Measurements from ENCODE around the gene FADS2. TPM values are rescaled to one million over a fixed set of nuclear protein-coding genes. Genes with fewer than 3 reads are reported as not detected.

The FADS2 gene
- total and polyA plus RNA-seq, 2 experiments from 2014 or later = 124 to 392 TPM

DNA sequence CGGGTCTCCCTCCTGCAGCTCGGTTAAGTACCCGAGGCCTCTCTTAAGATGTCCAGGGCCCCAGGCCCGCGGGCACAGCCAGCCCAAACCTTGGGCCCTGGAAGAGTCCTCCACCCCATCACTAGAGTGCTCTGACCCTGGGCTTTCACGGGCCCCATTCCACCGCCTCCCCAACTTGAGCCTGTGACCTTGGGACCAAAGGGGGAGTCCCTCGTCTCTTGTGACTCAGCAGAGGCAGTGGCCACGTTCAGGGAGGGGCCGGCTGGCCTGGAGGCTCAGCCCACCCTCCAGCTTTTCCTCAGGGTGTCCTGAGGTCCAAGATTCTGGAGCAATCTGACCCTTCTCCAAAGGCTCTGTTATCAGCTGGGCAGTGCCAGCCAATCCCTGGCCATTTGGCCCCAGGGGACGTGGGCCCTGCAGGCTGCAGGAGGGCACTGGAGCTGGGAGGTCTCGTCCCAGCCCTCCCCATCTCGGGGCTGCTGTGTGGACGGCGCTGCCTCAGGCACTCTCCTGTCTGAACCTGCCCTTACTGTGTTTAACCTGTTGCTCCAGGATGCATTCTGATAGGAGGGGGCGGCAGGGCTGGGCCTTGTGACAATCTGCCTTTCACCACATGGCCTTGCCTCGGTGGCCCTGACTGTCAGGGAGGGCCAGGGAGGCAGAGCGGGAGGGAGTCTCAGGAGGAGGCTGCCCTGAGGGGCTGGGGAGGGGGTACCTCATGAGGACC, 38.3 kb downstream of the FADS2 start:
- no peaks in the 10 kb centered on the region for H3K27me3 ChIP-seq (ENCODE audit: insufficient read depth)

DNA sequence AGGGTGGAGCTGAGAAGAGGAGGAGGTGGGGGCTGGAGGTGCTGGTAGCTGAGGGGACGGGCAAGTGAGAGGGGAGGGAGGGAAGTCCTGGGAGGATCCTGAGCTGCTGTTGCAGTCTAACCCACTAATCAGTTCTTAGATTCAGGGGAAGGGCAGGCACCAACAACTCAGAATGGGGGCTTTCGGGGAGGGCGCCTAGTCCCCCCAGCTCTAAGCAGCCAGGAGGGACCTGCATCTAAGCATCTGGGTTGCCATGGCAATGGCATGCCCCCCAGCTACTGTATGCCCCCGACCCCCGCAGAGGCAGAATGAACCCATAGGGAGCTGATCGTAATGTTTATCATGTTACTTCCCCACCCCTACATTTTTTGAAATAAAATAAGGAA, 38.9 kb downstream of the FADS2 start:
- Histone ChIP-seq H2AFZ (no peak overlapping the region), H3K27me3 (ENCODE audit: insufficient read depth) (no peaks in the 10 kb centered on the region), H3K36me3 (ENCODE audit: insufficient read depth) (peaks cover 9% of the 10 kb centered on the region), H3K79me2 (replicated peaks; ENCODE audit: insufficient read depth) (no peaks in the 10 kb centered on the region), H4K20me1 (replicated peaks; ENCODE audit: insufficient read depth) (no peaks in the 10 kb centered on the region), H3K27ac (ENCODE audit: low read depth) (no peak overlapping the region), H3K4me1 (ENCODE audit: insufficient read depth) (peaks cover 11% of the 10 kb centered on the region), H3K4me3 (no peak overlapping the region), H3K4me2 (no peak overlapping the region), H3F3A (replicated peaks; ENCODE audit: low read depth) (peaks cover 17% of the 10 kb centered on the region; the same call in 1 of the 2 replicates), H3K9me2 (ENCODE audit: insufficient read depth) (no peaks in the 10 kb centered on the region)
- Mint-ChIP-seq H3K36me3 (ENCODE audit: low read depth) (peaks cover 35% of the 10 kb centered on the region), H3K27ac (no peak overlapping the region), H3K4me3 (no peak overlapping the region), H3K4me1 (peaks cover 22% of the 10 kb centered on the region), H3K9me3 (no peaks in the 10 kb centered on the region; the same call in 2 of the 3 replicates), H3K27me3 (ENCODE audit: insufficient read depth, low read depth, poor library complexity) (peaks cover 9% of the 10 kb centered on the region)
- ATAC-seq (no peak), DNase-seq (ENCODE audit: low spot score) (no peak)
- TF ChIP-seq ZNF114 (CRISPR knock-in tag; IDR thresholded peaks at IDR 0.05) = no peak
- TF ChIP-seq EZH2phosphoT487 (IDR thresholded peaks at IDR 0.05; ENCODE audit: unreplicated experiment) = no peak
- TF ChIP-seq ZNF462 (CRISPR knock-in tag; IDR thresholded peaks at IDR 0.05) = no peak
- TF ChIP-seq NANOG (IDR thresholded peaks at IDR 0.05; ENCODE audit: borderline replicate concordance) = no peak
- TF ChIP-seq POLR2AphosphoS5 (IDR thresholded peaks at IDR 0.05; ENCODE audit: low read depth) = no peak
- TF ChIP-seq CREB1 (CRISPR knock-in tag; IDR thresholded peaks at IDR 0.05; ENCODE audit: low read depth) = no peak
- no peak for TF ChIP-seq STAT1 (IDR thresholded peaks at IDR 0.05; ENCODE audit: unreplicated experiment)
- TF ChIP-seq CTCF (conservative IDR thresholded peaks at IDR 0.05; ENCODE audit: low read depth in 2 of 2) = no peak
- no peak for TF ChIP-seq JUNB (IDR thresholded peaks at IDR 0.05; ENCODE audit: unreplicated experiment)
- no peak for TF ChIP-seq ETS1 (IDR thresholded peaks at IDR 0.05)
- no peak for TF ChIP-seq ZNF331 (CRISPR knock-in tag; IDR thresholded peaks at IDR 0.05; ENCODE audit: low read depth)

More for the DNA sequence above, 38.3 kb downstream of the FADS2 start:
- Mint-ChIP-seq H3K9me3 (no peaks in the 10 kb centered on the region; the same call in 2 of the 3 replicates), H3K36me3 (ENCODE audit: low read depth) (peaks cover 40% of the 10 kb centered on the region), H3K27ac (no peak overlapping the region; the same call in 1 of the 2 replicates), H3K27me3 (ENCODE audit: insufficient read depth, low read depth, poor library complexity) (peaks cover 6% of the 10 kb centered on the region), H3K4me1 (peaks cover 21% of the 10 kb centered on the region), H3K4me3 (no peak overlapping the region)
- Histone ChIP-seq H3K79me2 (replicated peaks; ENCODE audit: insufficient read depth) (no peaks in the 10 kb centered on the region), H3K27ac (ENCODE audit: low read depth) (no peak overlapping the region), H2AFZ (no peak overlapping the region), H3K36me3 (ENCODE audit: insufficient read depth) (peaks cover 9% of the 10 kb centered on the region), H3K9me2 (ENCODE audit: insufficient read depth) (no peaks in the 10 kb centered on the region), H4K20me1 (replicated peaks; ENCODE audit: insufficient read depth) (no peaks in the 10 kb centered on the region), H3K4me1 (ENCODE audit: insufficient read depth) (peaks cover 8% of the 10 kb centered on the region), H3K4me2 (no peak overlapping the region), H3K4me3 (no peak overlapping the region), H3F3A (replicated peaks; ENCODE audit: low read depth) (peaks cover 17% of the 10 kb centered on the region; the same call in 1 of the 2 replicates)
- TF ChIP-seq CREB1 (CRISPR knock-in tag; IDR thresholded peaks at IDR 0.05; ENCODE audit: low read depth) = no peak
- TF ChIP-seq POLR2AphosphoS5 (IDR thresholded peaks at IDR 0.05; ENCODE audit: low read depth) = peak; percentile 40
- no peak for ATAC-seq
- DNase-seq (ENCODE audit: low spot score) = no peak
